Sigmoid colon (tissue), 4 donors: ENCODE data around the gene HECW1.

Experiments used
- POLR2A ChIP-seq, 2 donors: fragments of 450-650 bp; IDR thresholded peaks; one replicate each; pipeline ENCODE4 v1.6.1; 2016; ENCODE audit warnings: antibody characterized with exemption in 2 of 2, mild to moderate bottlenecking in 2 of 2, moderate library complexity in 2 of 2
- POLR2AphosphoS5 ChIP-seq, 4 donors: sonication (generic); formaldehyde crosslinking; IDR thresholded peaks; one replicate each; pipeline ENCODE4 v1.6.1; 2017; ENCODE audit warnings: antibody characterized with exemption in 4 of 4
- TF ChIP-seq, protein P1 (sequence below), 4 experiments: fragments of 450-650 bp in 3 of 4; fragments of 200-600 bp in 1 of 4; IDR thresholded peaks; one replicate each; pipeline ENCODE4 v1.5.1; 2016 to 2019; ENCODE audit warnings: antibody characterized with exemption in 4 of 4, mild to moderate bottlenecking in 3 of 4, moderate library complexity in 2 of 4

DNA sequence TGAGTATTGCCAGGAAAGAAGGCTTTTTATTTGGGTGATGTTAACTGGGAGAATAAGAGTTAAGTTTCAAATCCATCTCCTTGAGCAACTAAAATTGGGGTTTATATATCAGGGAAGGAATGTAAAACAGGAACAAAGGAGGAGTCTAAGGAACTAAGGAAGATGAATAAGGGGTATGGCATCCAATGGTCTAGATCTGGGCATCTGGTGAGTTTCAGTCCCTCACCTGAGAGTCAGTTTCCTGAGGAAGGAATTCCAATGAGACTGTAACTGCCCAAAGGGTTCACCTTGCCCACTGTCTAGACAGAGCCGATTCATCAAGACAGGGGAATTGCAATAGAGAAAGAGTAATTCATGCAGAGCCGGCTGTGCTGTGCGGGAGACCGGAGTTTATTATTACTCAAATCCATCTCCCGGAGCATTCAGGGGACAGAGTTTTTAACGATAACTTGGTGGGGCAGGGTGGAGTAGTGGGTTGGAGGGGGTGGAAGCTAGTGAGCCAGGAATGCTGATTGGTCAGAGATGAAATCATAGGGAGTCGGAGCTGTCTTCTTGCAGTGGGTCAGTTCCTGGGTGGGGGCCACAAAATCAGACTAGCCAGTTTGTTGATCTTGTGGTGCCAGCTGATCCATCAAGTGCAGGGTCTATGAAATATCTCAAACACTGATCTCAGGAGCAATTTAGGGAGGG lies 282.1 kb downstream of the HECW1 start:
- TF ChIP-seq, protein P1, sequence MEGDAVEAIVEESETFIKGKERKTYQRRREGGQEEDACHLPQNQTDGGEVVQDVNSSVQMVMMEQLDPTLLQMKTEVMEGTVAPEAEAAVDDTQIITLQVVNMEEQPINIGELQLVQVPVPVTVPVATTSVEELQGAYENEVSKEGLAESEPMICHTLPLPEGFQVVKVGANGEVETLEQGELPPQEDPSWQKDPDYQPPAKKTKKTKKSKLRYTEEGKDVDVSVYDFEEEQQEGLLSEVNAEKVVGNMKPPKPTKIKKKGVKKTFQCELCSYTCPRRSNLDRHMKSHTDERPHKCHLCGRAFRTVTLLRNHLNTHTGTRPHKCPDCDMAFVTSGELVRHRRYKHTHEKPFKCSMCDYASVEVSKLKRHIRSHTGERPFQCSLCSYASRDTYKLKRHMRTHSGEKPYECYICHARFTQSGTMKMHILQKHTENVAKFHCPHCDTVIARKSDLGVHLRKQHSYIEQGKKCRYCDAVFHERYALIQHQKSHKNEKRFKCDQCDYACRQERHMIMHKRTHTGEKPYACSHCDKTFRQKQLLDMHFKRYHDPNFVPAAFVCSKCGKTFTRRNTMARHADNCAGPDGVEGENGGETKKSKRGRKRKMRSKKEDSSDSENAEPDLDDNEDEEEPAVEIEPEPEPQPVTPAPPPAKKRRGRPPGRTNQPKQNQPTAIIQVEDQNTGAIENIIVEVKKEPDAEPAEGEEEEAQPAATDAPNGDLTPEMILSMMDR (IDR thresholded peaks at IDR 0.05) = no peak
- no peak for TF ChIP-seq POLR2A (IDR thresholded peaks at IDR 0.05)
- TF ChIP-seq POLR2AphosphoS5 (IDR thresholded peaks at IDR 0.05) = no peak
